GM15510 (cell line): Measurements from ENCODE around the gene ZBP1.

Experiments
- POLR2A ChIP-seq: IDR thresholded peaks from 3 replicates; pipeline ENCODE4 v1.6.1; 2011; ENCODE audit warnings: borderline replicate concordance; ENCODE audit not compliant: insufficient read length; ENCODE audit errors: extremely low read depth

The ZBP1 gene

GRCh38 chr20:57605878-57606277, 14.3 kb downstream of the ZBP1 start:
- TF ChIP-seq POLR2A = no peak

GRCh38 chr20:57605045-57605444, 15.2 kb downstream of the ZBP1 start:
- no peak for TF ChIP-seq POLR2A

GRCh38 chr20:57603120-57603519, 17.1 kb downstream of the ZBP1 start:
- no peak for TF ChIP-seq POLR2A

- TF ChIP-seq POLR2A = no peak
These were observed 18.5 kb downstream of the ZBP1 start for GRCh38 chr20:57601737-57602136.

- TF ChIP-seq POLR2A = no peak
These were observed 19.0 kb downstream of the ZBP1 start for GRCh38 chr20:57601211-57601570.

GRCh38 chr20:57600320-57601210, 19.7 kb downstream of the ZBP1 start:
- TF ChIP-seq POLR2A = no peak

- TF ChIP-seq POLR2A = no peak
These were observed 21.7 kb downstream of the ZBP1 start for GRCh38 chr20:57598491-57598890.

GRCh38 chr20:57598060-57598459, 22.2 kb downstream of the ZBP1 start:
- TF ChIP-seq POLR2A = no peak

- no peak for TF ChIP-seq POLR2A
These were observed 23.0 kb downstream of the ZBP1 start for GRCh38 chr20:57596998-57597939.

- TF ChIP-seq POLR2A = no peak
These were observed 23.9 kb downstream of the ZBP1 start for GRCh38 chr20:57596358-57596757.

GRCh38 chr20:57595041-57596030, 24.9 kb downstream of the ZBP1 start:
- TF ChIP-seq POLR2A = no peak

- no peak for TF ChIP-seq POLR2A
These were observed 25.9 kb downstream of the ZBP1 start for GRCh38 chr20:57594092-57594951.

- TF ChIP-seq POLR2A = no peak
These were observed 26.9 kb downstream of the ZBP1 start for GRCh38 chr20:57593134-57593886.

GRCh38 chr20:57592263-57593092, 27.7 kb downstream of the ZBP1 start:
- no peak for TF ChIP-seq POLR2A
